Ovary (tissue), 3 donors: ENCODE measurements around the gene MAD1L1.

ENCODE experiments used
- CTCF ChIP-seq, 3 donors: fragments of 450-650 bp in 2 of 3; fragments of 200-600 bp in 1 of 3; IDR thresholded peaks; one replicate each; pipeline versions ENCODE4 v1.5.1 to v1.8.0; 2016 to 2022; ENCODE audit warnings: antibody characterized with exemption in 3 of 3, mild to moderate bottlenecking in 1 of 3
- POLR2A ChIP-seq: fragments of 450-650 bp; IDR thresholded peaks from one replicate; pipeline ENCODE4 v1.6.1; 2017; ENCODE audit warnings: antibody characterized with exemption, mild to moderate bottlenecking, moderate library complexity
- donor health status: DM: no; HTN: no; CAD: no.

GRCh38 chr7:1967512-1968396, 265.0 kb downstream of the MAD1L1 start:
- TF ChIP-seq CTCF (IDR thresholded peaks at IDR 0.05) (no peak), POLR2A (no peak)
